HL-60 (cell line): ENCODE results near the gene CDC42BPG.

Experiments
- DNase-seq, 2 experiments: peaks; one replicate each; pipeline ENCODE4 v3.0.0-alpha.2; 2010 to 2020; ENCODE audit warnings: low read depth in 1 of 2, low spot score in 1 of 2
- H3K27ac ChIP-seq: fragments of 250-450 bp; sonication (Bioruptor Pico); replicated peaks from 2 replicates; pipeline ENCODE4 v1.5.1; 2020; ENCODE audit warnings: mild to moderate bottlenecking, moderate library complexity
- H3K27me3 ChIP-seq: fragments of 250-450 bp; sonication (Bioruptor Pico); 2 replicates; pipeline ENCODE4 v1.5.1; 2021; ENCODE audit warnings: mild to moderate bottlenecking, moderate library complexity; ENCODE audit not compliant: insufficient read depth, poor library complexity, severe bottlenecking
- H3K4me3 ChIP-seq: replicated peaks from 2 replicates; pipeline ENCODE4 v1.5.1; 2011; ENCODE audit warnings: mild to moderate bottlenecking, control low read depth, low read length; ENCODE audit not compliant: insufficient read depth
- GABPA ChIP-seq: IDR thresholded peaks from 2 replicates; pipeline ENCODE4 v1.6.1; 2012; ENCODE audit warnings: low read depth
- POLR2AphosphoS5 ChIP-seq: IDR thresholded peaks from 2 replicates; pipeline ENCODE4 v1.6.1; 2012; ENCODE audit warnings: low read depth
- SPI1 ChIP-seq: IDR thresholded peaks from 2 replicates; pipeline ENCODE4 v1.6.1; 2012; ENCODE audit warnings: low read depth, mild to moderate bottlenecking, borderline replicate concordance
- TF ChIP-seq, protein P1 (sequence below): IDR thresholded peaks from 2 replicates; pipeline ENCODE4 v1.6.1; 2012; ENCODE audit warnings: low read depth; ENCODE audit not compliant: insufficient replicate concordance
- TF ChIP-seq, protein P2 (sequence below): IDR thresholded peaks from one replicate; pipeline ENCODE4 v1.5.1; 2011; ENCODE audit warnings: low read length, control low read depth, inconsistent platforms; ENCODE audit not compliant: insufficient read depth

CDC42BPG gene

DNA sequence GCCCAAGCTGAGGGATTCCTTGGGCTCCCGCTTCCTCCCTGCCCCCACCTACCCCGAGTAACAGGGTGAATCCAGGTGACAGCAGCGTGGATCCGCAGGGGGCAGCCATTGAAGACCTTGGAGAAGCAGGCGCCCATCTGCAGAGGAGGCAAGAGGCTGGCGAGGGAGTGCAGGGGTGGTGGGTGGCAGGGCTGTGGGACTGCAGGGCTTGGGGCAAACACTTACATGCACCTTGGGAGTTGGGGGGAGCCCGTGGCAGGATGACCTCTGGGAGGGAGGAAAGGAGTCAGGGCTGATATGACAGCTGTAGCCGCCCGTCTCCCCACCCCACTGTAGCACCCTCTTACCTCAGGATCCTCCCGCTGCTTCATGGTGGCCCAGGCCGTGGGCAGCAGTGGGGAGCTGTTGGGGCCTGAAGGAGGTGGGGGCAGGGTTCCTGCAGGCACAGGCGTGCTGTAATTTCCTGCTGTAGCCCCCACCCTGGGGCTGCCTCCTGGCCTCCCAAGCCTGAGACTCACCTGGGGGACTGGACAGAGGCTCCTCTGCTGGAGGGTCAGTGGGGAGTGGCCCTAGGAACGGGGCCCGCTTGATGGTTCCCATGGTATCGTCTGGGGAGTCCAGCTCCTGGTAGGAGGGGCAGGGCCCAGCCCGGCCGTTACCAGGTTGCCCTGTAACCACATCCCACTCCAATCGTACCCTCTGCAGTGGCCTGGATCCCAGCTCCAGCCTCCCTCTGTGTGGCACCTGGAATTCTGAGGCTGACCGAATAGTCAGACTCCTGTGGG is 47.5 kb downstream of the CDC42BPG start:
- TF ChIP-seq SPI1 (no peak), GABPA (no peak), POLR2AphosphoS5 (no peak)
- TF ChIP-seq, protein P1, sequence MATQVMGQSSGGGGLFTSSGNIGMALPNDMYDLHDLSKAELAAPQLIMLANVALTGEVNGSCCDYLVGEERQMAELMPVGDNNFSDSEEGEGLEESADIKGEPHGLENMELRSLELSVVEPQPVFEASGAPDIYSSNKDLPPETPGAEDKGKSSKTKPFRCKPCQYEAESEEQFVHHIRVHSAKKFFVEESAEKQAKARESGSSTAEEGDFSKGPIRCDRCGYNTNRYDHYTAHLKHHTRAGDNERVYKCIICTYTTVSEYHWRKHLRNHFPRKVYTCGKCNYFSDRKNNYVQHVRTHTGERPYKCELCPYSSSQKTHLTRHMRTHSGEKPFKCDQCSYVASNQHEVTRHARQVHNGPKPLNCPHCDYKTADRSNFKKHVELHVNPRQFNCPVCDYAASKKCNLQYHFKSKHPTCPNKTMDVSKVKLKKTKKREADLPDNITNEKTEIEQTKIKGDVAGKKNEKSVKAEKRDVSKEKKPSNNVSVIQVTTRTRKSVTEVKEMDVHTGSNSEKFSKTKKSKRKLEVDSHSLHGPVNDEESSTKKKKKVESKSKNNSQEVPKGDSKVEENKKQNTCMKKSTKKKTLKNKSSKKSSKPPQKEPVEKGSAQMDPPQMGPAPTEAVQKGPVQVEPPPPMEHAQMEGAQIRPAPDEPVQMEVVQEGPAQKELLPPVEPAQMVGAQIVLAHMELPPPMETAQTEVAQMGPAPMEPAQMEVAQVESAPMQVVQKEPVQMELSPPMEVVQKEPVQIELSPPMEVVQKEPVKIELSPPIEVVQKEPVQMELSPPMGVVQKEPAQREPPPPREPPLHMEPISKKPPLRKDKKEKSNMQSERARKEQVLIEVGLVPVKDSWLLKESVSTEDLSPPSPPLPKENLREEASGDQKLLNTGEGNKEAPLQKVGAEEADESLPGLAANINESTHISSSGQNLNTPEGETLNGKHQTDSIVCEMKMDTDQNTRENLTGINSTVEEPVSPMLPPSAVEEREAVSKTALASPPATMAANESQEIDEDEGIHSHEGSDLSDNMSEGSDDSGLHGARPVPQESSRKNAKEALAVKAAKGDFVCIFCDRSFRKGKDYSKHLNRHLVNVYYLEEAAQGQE: no peak
- TF ChIP-seq, protein P2, sequence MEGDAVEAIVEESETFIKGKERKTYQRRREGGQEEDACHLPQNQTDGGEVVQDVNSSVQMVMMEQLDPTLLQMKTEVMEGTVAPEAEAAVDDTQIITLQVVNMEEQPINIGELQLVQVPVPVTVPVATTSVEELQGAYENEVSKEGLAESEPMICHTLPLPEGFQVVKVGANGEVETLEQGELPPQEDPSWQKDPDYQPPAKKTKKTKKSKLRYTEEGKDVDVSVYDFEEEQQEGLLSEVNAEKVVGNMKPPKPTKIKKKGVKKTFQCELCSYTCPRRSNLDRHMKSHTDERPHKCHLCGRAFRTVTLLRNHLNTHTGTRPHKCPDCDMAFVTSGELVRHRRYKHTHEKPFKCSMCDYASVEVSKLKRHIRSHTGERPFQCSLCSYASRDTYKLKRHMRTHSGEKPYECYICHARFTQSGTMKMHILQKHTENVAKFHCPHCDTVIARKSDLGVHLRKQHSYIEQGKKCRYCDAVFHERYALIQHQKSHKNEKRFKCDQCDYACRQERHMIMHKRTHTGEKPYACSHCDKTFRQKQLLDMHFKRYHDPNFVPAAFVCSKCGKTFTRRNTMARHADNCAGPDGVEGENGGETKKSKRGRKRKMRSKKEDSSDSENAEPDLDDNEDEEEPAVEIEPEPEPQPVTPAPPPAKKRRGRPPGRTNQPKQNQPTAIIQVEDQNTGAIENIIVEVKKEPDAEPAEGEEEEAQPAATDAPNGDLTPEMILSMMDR: no peak
- no peak for DNase-seq
- H3K27me3 ChIP-seq: no peaks in the 10 kb centered on the region
- H3K27ac ChIP-seq: no peak overlapping the region
- H3K4me3 ChIP-seq: no peak overlapping the region

DNA sequence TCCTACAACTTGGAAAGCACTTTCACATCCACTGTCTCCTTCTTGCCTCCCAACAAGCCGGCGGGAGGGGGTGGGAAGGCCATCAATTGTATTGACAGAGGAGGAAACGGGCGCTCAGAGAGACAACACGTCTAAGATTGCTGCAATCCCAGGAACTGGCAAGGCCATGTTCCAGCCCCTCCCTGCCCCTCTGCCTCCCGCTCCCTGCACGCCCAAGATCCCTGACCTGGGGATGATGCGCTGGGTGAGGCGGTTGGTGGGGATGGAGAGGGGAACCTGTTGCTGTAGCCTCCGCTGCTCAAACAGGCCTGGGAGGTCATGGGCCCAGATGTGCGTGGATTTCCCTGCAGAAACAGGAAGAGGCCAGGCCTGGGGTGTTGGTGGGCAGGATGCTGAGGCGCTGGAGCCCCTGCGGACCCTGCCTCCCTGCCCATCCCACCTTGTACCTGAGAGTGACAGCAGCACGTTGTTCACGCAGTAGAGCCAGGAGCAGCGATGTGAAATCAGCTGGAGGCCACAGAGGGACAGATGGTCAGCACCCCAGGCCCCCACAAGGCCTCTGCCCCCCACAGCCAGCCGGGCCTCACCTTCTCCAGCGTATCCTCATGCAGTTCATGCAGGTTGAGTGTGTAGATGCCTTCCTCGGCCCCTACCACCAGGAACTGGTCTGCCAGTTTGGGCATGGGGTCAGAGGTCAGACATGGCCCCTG is 48.3 kb downstream of the CDC42BPG start:
- DNase-seq: no peak
- no peak overlapping the region for H3K4me3 ChIP-seq
- H3K27ac ChIP-seq: no peak overlapping the region
- TF ChIP-seq SPI1 (no peak), POLR2AphosphoS5 (no peak), GABPA (no peak)
- TF ChIP-seq, protein P2: no peak
- TF ChIP-seq, protein P1: no peak
- no peaks in the 10 kb centered on the region for H3K27me3 ChIP-seq

DNA sequence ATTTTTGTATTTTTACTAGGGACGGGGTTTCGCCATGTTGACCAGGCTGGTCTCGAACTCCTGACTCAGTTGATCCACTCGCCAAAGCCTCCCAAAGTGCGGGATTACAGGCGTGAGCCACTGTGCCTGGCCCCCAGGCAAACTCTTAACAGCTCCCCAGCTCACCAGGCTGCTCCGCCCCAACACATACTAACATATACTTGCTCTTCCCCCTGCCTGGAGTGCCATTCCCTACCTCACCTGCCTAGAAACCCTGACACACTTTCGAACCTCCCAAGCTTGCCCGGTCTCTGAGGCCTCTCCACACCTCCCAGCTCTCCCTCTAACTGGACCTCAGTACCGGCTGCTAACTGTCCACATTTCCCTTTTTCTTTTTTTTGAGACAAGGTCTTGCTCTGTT is 49.9 kb downstream of the CDC42BPG start:
- no peak for DNase-seq
- TF ChIP-seq POLR2AphosphoS5 (no peak), GABPA (no peak), SPI1 (no peak)
- TF ChIP-seq, protein P2: no peak
- TF ChIP-seq, protein P1: no peak
- Histone ChIP-seq H3K27me3 (no peaks in the 10 kb centered on the region), H3K4me3 (no peak overlapping the region), H3K27ac (no peak overlapping the region)
